GM18507 (cell line): ENCODE measurements around the gene SIK2.
"Not testable (repeated sequence)": the region's sequence is repeated elsewhere in the genome, so short reads cannot be mapped to it uniquely, and the experiment has no call there.

Source experiments
- DNase-seq: peaks from one replicate; pipeline ENCODE4 v3.0.0; 2011; ENCODE audit warnings: low read depth; ENCODE audit not compliant: insufficient read length; ENCODE audit errors: extremely low spot score
- FAIRE-seq: peaks from 2 replicates; lab custom pipeline; 2011; peaks lifted over from hg19 to GRCh38; lab: Jason Lieb, UNC

The SIK2 gene

DNA sequence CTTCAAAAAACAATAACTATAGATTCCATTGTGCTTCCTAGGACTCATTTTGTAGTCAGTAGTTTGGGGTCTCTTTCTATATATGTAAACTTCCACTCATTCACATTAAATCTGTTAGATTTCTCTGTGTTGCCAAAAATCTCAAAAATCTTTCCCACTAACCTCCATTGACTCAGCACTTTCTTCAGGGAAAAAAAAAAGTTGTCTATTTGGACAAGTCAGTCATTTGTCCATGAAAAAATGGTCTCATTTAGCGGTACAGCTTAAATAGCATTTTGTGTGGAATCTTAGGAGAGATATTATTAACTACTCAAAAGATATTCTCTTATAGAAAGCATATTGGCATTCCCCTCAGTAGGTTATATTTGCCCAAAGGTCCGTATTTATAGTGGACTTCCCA lies 82.0 kb downstream of the SIK2 start:
- no peak for DNase-seq
- FAIRE-seq = no peak

GRCh38 chr11:111688013-111688412 lies 85.8 kb downstream of the SIK2 start:
- DNase-seq (no peak), FAIRE-seq (no peak)

- no peak for DNase-seq
Observed at GRCh38 chr11:111691176-111691575, 88.9 kb downstream of the SIK2 start.

GRCh38 chr11:111691741-111692140 lies 89.5 kb downstream of the SIK2 start:
- DNase-seq (no peak), FAIRE-seq (no peak)

More at GRCh38 chr11:111691176-111691575, 88.9 kb downstream of the SIK2 start:
- no peak for FAIRE-seq

DNA sequence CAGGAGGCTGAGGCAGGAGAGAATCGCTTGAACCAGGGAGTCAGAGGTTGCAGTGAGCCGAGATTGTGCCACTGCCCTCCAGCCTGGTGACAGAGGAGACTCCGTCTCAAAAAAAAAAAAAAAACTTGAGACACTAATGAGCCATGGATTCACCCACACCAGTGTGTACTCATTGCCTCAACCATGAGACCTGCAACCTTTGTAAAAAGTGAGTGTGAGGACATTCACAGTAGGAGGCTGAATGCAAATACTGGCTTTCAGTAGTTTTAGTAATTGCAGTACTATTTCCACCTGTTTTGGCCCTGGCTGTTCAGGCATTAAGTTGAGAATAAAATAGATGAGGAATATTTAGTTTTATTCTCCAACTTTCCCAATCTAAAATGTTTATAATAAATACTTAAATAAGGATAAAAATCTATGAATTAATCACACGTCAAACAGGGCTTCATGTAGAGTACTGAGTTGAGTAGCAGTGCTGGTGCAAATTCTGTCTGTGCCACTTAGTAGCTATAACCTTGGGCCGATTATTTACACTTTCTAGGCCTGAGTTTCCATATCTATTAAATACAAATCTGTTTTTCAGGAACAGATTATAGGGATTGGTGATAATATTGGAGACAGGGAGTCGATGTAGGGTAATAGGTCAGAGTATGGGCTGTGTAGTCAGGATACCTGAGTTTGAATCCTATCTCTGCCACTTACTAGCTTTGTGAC lies 91.1 kb downstream of the SIK2 start:
- FAIRE-seq = no peak

DNA sequence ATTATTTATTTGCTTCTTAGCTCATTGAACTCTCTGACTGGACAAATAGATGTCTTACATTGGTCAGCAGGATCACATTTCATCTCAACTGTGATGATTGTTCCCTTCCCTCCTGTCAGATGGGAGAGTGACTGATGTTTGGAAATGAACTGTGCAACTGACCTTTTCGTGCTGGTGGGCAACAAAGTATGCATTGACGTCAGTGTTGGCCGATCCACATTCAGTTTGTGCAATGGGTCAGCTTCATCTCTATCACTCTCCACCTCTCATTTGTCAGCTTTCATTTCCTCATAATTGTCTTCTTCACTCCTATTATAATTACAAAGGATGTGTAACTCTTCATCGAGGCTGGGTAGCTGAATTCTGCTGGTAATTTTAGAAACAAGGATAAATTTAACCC lies 92.6 kb downstream of the SIK2 start:
- DNase-seq (no peak), FAIRE-seq (no peak)

More for the DNA sequence above, 91.1 kb downstream of the SIK2 start:
- DNase-seq = no peak

DNA sequence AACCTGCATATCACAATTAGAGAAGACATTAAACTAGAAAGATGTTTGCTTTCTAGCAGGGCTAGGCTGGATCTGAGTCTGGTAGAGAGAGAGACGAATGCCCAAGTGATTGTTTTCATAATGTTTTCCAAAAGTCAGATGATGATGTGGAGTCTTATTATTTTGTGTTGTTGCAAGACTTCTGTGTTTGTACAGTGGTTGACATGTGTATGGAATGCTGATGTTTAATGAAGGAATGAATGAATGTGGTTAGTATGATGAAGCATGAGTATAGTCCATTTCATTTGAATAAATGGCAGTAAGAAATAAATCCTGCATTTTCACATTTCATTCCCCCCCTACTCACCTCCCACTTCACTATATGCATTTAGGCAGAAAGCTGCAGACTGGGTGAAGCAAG lies 94.3 kb downstream of the SIK2 start:
- DNase-seq (no peak), FAIRE-seq (no peak)

DNA sequence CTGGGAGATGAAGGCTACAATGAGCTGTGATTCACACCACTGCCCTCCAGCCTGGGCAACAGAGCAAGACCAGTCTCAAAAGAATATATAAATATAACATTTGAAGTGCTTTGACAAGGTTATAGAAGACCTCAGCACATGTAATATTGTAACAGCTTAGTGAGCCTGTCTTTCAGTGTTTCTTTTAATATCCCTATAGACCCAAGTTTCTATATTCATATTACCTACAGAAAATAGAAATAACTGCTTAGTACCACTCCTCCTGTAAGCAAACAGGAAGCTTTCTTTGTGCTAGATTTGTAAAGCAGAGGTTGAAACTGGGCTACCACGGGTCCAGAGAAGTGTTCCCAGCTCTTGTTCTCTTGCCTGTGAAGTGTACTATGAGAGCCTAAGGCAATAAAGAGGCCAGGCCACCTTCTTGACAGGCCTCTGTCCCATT lies 95.7 kb downstream of the SIK2 start:
- no peak for DNase-seq
- FAIRE-seq = peak; percentile 61

- FAIRE-seq (no peak), DNase-seq (no peak)
Observed at GRCh38 chr11:111698852-111699559, 96.8 kb downstream of the SIK2 start.

GRCh38 chr11:111699579-111700156 lies 97.4 kb downstream of the SIK2 start:
- FAIRE-seq = no peak

DNA sequence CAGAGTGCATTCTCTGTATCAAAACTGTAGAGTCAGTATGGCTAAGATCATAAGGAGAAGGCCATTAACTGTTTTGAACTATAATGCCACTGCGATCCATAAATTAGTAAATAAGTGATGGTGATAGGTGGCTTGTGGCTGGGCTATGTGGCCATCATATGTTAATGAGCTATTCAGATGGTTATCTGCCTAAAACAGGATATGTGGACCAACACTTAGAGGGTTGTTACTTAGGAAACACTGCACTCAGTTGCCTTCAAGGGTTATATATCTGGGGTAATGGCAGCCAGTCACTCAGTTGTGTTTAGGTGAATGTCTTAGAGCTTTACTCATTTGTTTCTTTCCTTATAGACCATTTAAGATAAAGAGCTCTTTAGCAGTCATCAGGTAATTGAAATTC lies 97.9 kb downstream of the SIK2 start:
- FAIRE-seq (no peak), DNase-seq (no peak)

More at GRCh38 chr11:111699579-111700156, 97.4 kb downstream of the SIK2 start:
- DNase-seq = no peak

- no peak for FAIRE-seq
- no peak for DNase-seq
Observed at GRCh38 chr11:111702623-111703022, 100.4 kb downstream of the SIK2 start.

- FAIRE-seq = no peak
Observed at GRCh38 chr11:111703576-111703975, 101.3 kb downstream of the SIK2 start.

DNA sequence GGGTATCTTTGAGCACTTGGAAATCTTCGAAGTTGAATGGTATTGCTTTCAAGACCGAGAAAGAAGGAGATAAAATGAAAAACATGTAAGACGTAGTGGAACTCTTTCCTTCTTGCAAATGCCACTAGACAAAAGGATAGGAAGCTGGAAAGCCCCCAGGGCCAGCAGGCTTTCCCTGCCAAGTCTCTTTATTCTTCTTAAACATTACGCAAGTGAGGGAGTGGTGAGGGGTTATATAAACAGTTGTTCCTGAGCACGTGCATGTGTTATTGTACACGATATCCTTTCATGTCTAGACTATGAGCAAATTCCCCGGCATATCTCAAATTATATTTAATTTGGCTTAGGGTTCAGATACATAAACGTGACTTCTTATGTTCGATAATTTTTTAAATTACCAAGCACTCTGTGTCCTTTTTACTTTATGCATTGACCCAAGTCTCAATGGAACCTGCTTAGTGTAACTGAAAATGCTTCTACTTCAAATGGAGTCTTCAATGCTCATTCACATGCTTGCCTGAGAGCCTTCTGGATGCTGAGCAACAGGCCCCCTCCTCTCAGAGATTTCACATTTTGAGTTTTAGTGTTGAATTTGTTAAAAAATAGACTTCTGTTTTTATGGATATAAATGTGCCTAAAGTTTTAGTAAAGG lies 104.9 kb downstream of the SIK2 start:
- no peak for FAIRE-seq

More at GRCh38 chr11:111703576-111703975, 101.3 kb downstream of the SIK2 start:
- DNase-seq = no peak

GRCh38 chr11:111707691-111708067 lies 105.4 kb downstream of the SIK2 start:
- no peak for FAIRE-seq

More for the DNA sequence above, 104.9 kb downstream of the SIK2 start:
- no peak for DNase-seq

DNA sequence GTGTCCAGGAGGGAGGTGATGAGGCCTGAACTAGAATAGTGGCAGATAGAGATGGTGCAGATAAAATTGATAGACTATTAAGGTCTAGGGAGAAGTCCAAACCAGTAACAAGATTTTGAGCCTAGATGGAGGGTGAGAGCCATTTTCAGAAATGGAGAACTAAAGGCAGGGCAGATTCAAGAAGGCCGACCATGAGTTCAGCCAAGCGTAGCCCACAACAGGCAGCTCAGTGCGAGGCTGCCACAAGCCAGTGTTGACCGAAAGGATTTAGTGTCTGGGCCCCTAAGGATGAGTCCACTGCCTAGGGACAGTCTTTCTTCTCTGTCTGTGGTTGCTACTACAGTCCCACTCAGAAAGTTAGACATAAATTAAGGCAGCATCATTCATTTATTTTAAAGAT lies 112.3 kb downstream of the SIK2 start:
- DNase-seq = no peak
- no peak for FAIRE-seq

More at GRCh38 chr11:111707691-111708067, 105.4 kb downstream of the SIK2 start:
- no peak for DNase-seq

DNA sequence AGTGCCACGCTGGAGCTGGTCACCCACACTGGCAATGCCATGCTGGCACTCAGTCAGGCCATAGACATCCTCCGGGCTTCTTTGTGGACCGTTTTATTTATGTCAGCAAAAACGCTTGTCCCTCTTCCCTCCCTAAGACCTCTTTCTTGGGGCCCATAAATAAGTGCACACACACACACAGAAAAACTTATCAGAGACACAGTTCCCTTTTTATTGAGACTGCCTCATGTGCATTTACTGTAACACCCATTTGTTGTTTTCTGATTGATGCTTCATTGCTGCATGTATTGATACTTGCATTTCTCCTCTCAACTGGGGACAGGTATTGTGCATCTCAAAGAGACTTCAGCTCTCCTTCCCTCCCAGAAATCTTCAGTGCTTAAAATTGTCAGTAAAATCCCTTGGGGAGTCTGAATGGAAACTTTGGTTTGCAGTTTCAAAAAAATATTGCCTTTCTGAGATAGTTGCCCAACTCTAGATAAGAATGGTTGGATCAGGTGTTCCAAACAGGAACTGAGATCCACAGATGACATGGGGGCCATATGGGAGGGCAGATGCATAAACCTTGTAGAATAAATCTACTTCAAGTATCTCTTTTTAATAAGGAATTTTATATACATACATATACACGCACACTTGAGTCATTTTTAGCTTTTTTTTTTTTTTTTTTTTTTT lies 113.0 kb downstream of the SIK2 start:
- DNase-seq (no peak), FAIRE-seq (no peak)

GRCh38 chr11:111717660-111718059 lies 115.4 kb downstream of the SIK2 start:
- FAIRE-seq, DNase-seq: not testable (repeated sequence)

DNA sequence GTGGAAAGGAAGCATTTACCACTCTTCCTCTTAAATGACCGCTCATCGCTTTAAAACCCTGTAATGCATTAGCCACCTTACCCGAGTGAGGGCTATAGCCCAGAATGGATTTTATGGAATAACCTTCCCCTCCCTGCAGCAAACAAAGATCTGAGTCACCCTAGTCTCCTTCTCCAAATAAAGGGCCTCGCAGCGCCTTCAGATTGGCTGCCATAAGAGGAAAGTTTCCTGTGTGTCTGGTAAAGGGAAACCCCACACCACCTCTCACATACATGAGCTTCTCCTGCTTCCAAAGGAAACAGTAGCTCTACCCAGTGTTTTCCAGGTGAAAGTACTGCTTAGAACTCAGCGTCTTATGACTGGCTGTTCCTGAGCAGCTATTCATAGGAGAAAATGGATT lies 116.2 kb downstream of the SIK2 start:
- DNase-seq (no peak), FAIRE-seq (no peak)

DNA sequence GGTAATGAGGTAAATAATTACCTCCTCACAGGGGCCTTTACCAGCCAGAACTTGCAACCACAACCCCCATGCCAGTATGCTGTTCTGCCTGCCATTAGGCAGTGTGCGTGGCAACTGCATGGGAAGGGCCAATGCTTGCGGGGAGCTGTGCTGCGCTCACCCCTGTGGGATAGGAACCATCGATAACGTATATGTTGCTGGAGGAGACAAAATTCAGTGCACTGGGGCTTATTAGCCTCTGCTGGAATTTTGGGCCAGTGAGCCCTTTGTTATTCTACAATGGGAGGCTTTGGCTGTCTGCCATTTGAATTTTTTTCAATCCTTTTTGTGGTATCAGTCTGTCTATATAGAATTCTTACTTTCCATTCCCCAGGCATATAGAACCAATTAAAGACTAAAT lies 116.6 kb downstream of the SIK2 start:
- DNase-seq (no peak), FAIRE-seq (no peak)
